KOPT-K1 (cell line): ENCODE results near the gene FBXL15.
"Not testable (repeated sequence)": the region's sequence is repeated elsewhere in the genome, so short reads cannot be mapped to it uniquely, and the experiment has no call there.

Experiments
- H3K27ac ChIP-seq: fragments of 200-600 bp; sonication (generic); 2 replicates; pipeline ENCODE4 v1.5.1; 2016; ENCODE audit warnings: antibody characterized with exemption, mild to moderate bottlenecking, low read depth, low read length; ENCODE audit not compliant: poor library complexity, severe bottlenecking
- H3K36me3 ChIP-seq: fragments of 200-600 bp; sonication (generic); 2 replicates; pipeline ENCODE4 v1.5.1; 2017; ENCODE audit warnings: antibody characterized with exemption, mild to moderate bottlenecking, low read length, moderate library complexity; ENCODE audit not compliant: insufficient read depth
- H3K9me3 ChIP-seq: fragments of 200-600 bp; sonication (generic); 2 replicates; pipeline ENCODE4 v1.5.1; 2017; ENCODE audit warnings: antibody characterized with exemption, low read length, mild to moderate bottlenecking; ENCODE audit not compliant: insufficient read depth, poor library complexity, severe bottlenecking

FBXL15 gene

DNA sequence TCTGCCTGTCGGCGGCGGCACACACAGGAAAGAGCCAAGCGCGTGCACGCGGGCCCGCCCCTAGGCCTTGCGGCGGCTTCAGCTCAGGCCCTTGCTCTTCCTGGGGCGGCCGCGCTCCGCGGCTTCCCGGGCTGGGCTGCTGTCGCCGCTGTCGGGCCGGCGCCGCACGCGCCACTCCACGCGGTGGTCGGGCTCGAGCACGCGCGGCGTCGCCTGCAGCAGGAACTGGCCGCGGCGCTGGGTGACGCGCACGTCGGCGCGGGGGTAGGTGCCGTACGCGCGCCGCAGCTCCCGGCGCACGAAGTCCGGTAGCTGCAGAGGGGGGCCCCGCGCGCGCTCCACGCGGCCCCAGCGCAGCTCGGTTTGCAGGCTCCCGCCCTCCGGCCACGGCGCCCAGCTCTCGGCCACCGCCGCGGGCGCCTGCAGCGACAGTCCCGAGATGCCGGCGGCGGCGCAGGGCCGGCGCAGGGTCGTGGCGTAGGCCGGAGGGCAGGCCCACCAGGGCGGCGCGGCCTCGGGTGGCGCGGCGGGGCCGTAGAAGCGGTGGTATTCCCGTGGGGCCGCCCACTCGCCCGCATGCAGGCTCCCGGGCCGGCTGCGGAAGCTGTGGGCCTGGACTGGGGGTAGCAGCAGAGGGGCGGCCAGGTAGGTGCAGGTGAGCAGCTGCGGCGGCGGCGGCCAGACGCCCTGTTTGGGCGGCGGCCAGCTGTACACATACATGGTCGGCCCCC lies 29.9 kb downstream of the FBXL15 start:
- H3K36me3 ChIP-seq = peaks cover 39% of the 10 kb centered on the region
- no peaks in the 10 kb centered on the region for H3K9me3 ChIP-seq
- peak overlapping the region; percentile 83 for H3K27ac ChIP-seq

DNA sequence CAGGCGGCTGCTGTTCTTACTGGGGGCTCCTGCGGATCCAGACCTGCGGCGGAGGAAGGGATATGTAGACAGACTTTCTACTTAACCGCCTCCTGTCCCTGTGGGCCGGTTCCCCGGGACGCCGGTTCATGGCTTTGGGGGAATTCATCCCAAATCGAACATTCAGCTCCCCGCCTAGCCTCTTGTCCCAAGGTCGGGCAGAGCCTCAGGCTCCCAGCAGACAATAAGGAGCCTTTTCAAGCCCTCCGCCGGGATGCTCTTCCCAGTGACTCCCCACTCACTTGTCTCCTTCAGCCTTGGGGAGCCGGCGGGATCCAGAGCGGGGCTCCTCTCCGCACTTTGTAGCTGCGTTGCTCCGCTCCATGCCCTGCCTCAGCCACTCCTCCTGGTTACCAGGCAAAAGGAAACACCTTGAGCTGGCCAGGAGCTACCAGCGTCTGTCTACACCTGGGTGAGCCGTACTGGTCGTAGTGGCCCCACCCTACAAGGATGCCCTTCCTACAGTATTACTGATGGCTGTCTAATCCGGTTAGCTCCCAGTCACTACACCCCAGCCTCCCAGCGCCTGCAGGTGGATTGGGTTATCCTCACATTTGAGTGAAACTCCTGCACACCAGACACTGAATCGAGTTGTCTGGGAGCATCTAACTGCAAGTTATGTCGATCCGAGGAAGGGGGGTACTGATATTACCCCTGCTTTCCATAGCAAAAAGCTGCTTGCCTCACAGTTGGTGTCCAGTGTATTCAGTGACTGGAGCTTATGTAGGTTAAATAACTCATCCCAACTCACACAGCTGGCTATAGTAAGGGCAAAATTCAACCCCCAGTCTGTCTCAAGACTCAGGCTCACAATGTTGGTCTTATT lies 30.7 kb downstream of the FBXL15 start, which contains the start of gene C10orf95:
C10orf95 (minus strand) TSS at position 439 of the 865 bp plus-strand sequence. CDS start 450 bp downstream, outside the sequence.
- H3K27ac ChIP-seq = peak within 1 kb of the TSS; percentile 83
- no peaks in the 10 kb centered on the region for H3K9me3 ChIP-seq
- peaks cover 47% of the 10 kb centered on the region for H3K36me3 ChIP-seq

- H3K36me3 ChIP-seq = peaks cover 51% of the 10 kb centered on the region
- H3K9me3 ChIP-seq = no peaks in the 10 kb centered on the region
- no peak overlapping the region for H3K27ac ChIP-seq
These were observed 32.2 kb downstream of the FBXL15 start for GRCh38 chr10:102452672-102453340.

DNA sequence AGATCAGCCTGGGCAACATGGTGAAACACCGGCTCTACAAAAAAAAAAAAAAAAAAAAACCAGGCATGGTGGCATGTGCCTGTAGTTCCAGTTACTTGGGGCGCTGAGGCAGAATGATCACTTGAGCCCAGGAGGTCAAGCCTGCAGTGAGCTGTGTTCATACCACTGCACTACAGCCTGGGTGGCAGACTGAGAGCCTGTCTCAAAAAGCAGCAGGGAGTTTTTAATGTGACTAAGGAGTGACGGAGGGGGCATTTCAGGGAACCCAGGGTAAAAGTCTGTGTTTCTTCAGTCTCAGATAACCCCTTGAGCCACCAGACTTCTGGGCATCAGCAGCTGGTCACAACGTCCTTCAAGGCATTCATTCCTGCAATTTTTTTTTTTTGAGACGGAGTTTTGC lies 32.9 kb downstream of the FBXL15 start:
- no peak overlapping the region for H3K27ac ChIP-seq
- peaks cover 51% of the 10 kb centered on the region for H3K36me3 ChIP-seq
- H3K9me3 ChIP-seq = no peaks in the 10 kb centered on the region

DNA sequence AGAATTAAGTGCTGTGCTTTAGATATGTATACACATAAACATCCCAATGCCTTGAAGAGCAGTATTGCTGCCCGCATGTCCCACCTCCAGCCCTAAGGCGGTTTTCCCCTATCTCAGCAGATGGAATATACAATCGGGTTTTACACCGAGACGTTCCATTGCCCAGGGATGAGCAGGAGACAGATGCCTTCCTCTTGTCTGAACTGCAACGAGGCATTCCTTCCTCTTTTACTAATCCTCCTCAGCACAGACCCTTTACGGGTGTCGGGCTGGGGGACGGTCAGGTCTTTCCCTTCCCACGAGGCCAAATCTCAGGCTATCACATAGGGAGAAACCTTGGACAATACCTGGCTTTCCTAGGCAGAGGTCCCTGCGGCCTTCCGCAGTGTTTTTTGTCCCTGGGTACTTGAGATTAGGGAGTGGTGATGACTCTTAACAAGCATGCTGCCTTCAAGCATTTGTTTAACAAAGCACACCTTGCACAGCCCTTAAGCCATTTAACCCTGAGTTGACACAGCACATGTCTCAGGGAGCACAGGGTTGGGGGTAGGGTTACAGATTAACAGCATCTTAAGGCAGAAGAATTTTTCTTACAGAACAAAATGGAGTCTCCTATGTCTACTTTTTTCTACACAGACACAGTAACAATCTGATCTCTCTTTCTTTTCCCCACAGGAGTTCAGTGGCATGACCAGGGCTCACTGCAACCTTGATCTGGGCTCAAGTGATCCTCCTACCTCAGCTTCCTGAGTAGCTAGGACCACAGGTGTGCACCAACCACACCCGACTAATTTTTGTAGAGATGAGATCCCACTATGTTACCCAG lies 34.2 kb downstream of the FBXL15 start:
- peaks cover 51% of the 10 kb centered on the region for H3K36me3 ChIP-seq
- H3K9me3 ChIP-seq, H3K27ac ChIP-seq: not testable (repeated sequence)

DNA sequence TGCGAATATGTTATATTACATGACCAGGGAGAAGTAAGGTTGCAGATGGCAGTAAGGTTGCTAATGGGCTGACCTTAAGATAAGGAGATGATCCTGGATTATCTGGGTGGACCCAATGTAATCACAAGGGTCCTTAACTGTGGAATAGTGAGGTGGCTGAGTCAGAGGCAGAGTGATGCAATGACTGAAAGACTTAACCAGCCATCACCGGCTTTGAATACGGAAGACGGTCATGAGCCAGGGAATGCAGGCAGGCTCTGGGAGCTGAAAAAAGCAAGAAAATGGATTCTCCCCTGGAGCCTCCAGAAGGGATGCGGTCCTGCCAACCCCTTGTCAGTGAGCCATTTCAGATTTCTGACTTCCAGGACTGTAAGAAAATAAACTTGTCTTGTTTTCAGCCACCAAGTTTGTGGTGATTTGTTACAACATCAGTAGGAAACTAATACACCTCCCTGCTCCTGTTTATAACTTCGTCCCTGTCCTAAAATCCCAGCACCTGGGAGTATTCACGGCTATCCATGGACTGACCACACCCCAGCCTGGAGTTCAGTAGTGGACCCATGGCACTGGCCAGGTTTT lies 35.3 kb downstream of the FBXL15 start:
- no peaks in the 10 kb centered on the region for H3K9me3 ChIP-seq
- H3K36me3 ChIP-seq = peaks cover 51% of the 10 kb centered on the region
- H3K27ac ChIP-seq = no peak overlapping the region

DNA sequence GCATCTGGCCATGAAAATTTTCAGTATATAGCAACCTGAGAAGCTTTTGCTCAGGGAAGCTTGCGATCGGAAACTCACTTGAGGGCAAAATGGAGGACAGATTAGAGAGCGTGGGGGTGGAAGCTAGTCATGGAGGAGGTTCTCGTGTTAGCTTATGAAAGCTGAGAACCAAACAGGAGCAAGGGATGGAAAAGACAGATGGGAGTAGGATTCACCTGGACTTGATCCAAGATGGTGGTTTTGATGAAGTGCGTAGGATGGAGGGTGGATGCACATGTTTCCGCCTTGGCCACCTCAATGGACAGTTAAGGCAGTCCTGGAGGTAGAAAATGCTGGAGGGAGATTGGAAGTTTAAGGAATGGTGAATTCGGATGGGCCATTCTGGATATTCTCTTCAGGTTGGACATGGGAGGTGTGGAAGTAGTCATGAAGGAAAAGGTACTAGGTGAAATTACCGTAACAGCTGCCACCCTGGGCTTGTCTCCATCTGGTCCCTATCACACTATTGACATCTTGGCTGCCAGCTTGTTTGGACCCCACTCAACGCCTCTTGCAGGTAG lies 37.0 kb downstream of the FBXL15 start:
- Histone ChIP-seq H3K9me3 (no peaks in the 10 kb centered on the region), H3K27ac (no peak overlapping the region), H3K36me3 (peaks cover 37% of the 10 kb centered on the region)

DNA sequence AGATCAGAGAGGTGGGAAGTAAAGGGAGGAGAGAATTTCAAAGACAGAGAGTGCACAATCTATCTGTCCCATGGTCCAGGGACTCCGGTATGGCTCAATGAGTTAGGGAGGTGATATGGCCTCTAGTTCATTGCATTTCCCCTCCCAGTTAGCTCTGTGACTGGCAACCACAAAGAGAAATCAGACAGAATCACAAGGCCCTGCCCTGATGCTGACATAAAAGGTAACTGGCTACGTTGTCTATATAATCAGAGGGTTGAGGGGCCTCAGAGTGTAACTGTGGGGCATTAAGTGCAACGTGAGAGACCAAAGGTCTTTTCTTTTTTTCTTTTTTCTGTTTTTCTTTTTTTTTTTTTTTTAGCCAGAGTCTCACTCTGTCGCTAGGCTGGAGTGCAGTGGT lies 38.0 kb downstream of the FBXL15 start:
- Histone ChIP-seq H3K27ac (no peak overlapping the region), H3K36me3 (peaks cover 28% of the 10 kb centered on the region), H3K9me3 (no peaks in the 10 kb centered on the region)

- Histone ChIP-seq H3K27ac (peak overlapping the region; percentile 57), H3K9me3 (no peaks in the 10 kb centered on the region), H3K36me3 (peaks cover 10% of the 10 kb centered on the region)
These were observed 40.2 kb downstream of the FBXL15 start for GRCh38 chr10:102460836-102461186.

- H3K27ac ChIP-seq = peak overlapping the region; percentile 57
- no peaks in the 10 kb centered on the region for H3K9me3 ChIP-seq
These were observed 40.8 kb downstream of the FBXL15 start for GRCh38 chr10:102461187-102462054.

DNA sequence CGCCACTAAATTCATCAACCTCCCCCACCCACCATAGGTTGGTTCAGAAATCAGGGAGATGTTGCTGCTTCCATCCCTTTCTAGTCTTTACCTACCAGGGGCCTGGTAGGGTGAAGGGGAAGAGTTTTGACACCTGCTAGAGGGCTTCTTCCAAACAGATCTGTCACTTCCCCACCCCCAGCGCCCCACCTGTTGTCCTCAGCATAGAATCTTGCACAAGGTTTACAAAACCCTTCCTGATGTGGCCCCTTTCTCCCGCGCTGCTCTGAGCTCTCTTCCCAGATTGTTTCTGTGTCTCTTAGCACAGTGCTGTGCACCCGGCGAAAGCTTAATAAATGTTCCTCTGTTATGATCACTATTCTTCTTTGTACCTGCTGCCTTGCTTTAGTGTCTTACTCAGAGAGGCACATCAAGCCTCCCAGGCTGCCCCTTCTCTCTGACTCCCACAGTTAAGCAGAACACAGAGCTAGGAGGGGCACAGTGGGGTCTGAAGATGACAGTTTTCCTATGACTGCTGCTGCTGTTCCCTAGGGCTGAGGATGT lies 41.9 kb downstream of the FBXL15 start:
- no peaks in the 10 kb centered on the region for H3K36me3 ChIP-seq
- H3K9me3 ChIP-seq = no peaks in the 10 kb centered on the region
- H3K27ac ChIP-seq = no peak overlapping the region

More at GRCh38 chr10:102461187-102462054, 40.8 kb downstream of the FBXL15 start:
- H3K36me3 ChIP-seq = peaks cover 4% of the 10 kb centered on the region; the same call in 1 of the 2 replicates

GRCh38 chr10:102463983-102464382 lies 43.3 kb downstream of the FBXL15 start:
- no peak overlapping the region for H3K27ac ChIP-seq
- H3K9me3 ChIP-seq = no peaks in the 10 kb centered on the region

GRCh38 chr10:102465466-102465865 lies 44.8 kb downstream of the FBXL15 start:
- Histone ChIP-seq H3K27ac (no peak overlapping the region), H3K9me3 (no peaks in the 10 kb centered on the region), H3K36me3 (peaks cover 6% of the 10 kb centered on the region; the same call in 1 of the 2 replicates)

More at GRCh38 chr10:102463983-102464382, 43.3 kb downstream of the FBXL15 start:
- 0 out of 2 replicates have a peak, but pooled peaks cover 5% of the 10 kb centered on the region for H3K36me3 ChIP-seq
